ENCODE measurements around the gene CARD9.

GRCh38 chr9:136334541-136334940, 38.9 kb downstream of the CARD9 start:
- TF ChIP-seq CTCF (IDR thresholded peaks at IDR 0.05) (no peak), POLR2A (IDR thresholded peaks at IDR 0.05) (no peak)

Data from thyroid gland (tissue), 4 donors.